GM18502 (cell line): ENCODE data around the gene FAM124A.
"Not testable (repeated sequence)": the region's sequence is repeated elsewhere in the genome, so short reads cannot be mapped to it uniquely, and the experiment has no call there.

Experiments
- ATAC-seq: cut with Tn5 transposase; IDR thresholded peaks from one replicate; pipeline ENCODE4 v1.9.1; 2021; ENCODE audit warnings: mild to moderate bottlenecking; ENCODE audit not compliant: unreplicated experiment, poor library complexity

FAM124A gene

GRCh38 chr13:51262501-51263211 lies 40.5 kb downstream of the FAM124A start:
- no peak for ATAC-seq

GRCh38 chr13:51266642-51267041 lies 44.4 kb downstream of the FAM124A start:
- no peak for ATAC-seq

- no peak for ATAC-seq
These were observed 45.4 kb downstream of the FAM124A start for GRCh38 chr13:51267622-51268021.

GRCh38 chr13:51269039-51269438 lies 46.8 kb downstream of the FAM124A start:
- ATAC-seq, result no peak

- ATAC-seq, result no peak
These were observed 48.6 kb downstream of the FAM124A start for GRCh38 chr13:51270623-51271415.

- ATAC-seq, result no peak
These were observed 49.4 kb downstream of the FAM124A start for GRCh38 chr13:51271528-51272085.

- ATAC-seq, result no peak
These were observed 52.9 kb downstream of the FAM124A start for GRCh38 chr13:51275101-51275500.

GRCh38 chr13:51276636-51277035 lies 54.4 kb downstream of the FAM124A start:
- ATAC-seq, result no peak

GRCh38 chr13:51277928-51278327 lies 55.7 kb downstream of the FAM124A start:
- no peak for ATAC-seq

GRCh38 chr13:51278426-51279130 lies 56.4 kb downstream of the FAM124A start:
- no peak for ATAC-seq

GRCh38 chr13:51280379-51280940 lies 58.3 kb downstream of the FAM124A start:
- no peak for ATAC-seq

GRCh38 chr13:51282322-51282721 lies 60.1 kb downstream of the FAM124A start:
- no peak for ATAC-seq

GRCh38 chr13:51282923-51283322 lies 60.7 kb downstream of the FAM124A start:
- not testable (repeated sequence) for ATAC-seq

- ATAC-seq, result no peak
These were observed 61.2 kb downstream of the FAM124A start for GRCh38 chr13:51283371-51283770.

- no peak for ATAC-seq
These were observed 62.1 kb downstream of the FAM124A start for GRCh38 chr13:51284339-51284738.

- ATAC-seq, result peak; percentile 75
These were observed 64.2 kb downstream of the FAM124A start for GRCh38 chr13:51286135-51287002.

- ATAC-seq, result no peak
These were observed 65.6 kb downstream of the FAM124A start for GRCh38 chr13:51287758-51288157.

GRCh38 chr13:51288254-51288653 lies 66.1 kb downstream of the FAM124A start:
- ATAC-seq, result not testable (repeated sequence)

GRCh38 chr13:51291341-51291740 lies 69.1 kb downstream of the FAM124A start:
- ATAC-seq, result no peak
